HG02870 (cell line): ENCODE data around the gene SNRNP70.
A peak's percentile ranks its signal among the peaks of the same experiment; 100 is the strongest.
"Not testable (repeated sequence)": the region's sequence is repeated elsewhere in the genome, so short reads cannot be mapped to it uniquely, and the experiment has no call there.

Experiments
- ATAC-seq: cut with Tn5 transposase; IDR thresholded peaks from one replicate; pipeline ENCODE4 v1.9.1; 2021; ENCODE audit warnings: mild to moderate bottlenecking, moderate library complexity; ENCODE audit not compliant: unreplicated experiment

SNRNP70 gene

GRCh38 chr19:49118565-49119410 is 33.5 kb downstream of the SNRNP70 start, which contains the start of gene C19orf73:
C19orf73 (minus strand) TSS chr19:49119143; CDS start chr19:49119022, 121 bp downstream.
- ATAC-seq, result peak; percentile 72

DNA sequence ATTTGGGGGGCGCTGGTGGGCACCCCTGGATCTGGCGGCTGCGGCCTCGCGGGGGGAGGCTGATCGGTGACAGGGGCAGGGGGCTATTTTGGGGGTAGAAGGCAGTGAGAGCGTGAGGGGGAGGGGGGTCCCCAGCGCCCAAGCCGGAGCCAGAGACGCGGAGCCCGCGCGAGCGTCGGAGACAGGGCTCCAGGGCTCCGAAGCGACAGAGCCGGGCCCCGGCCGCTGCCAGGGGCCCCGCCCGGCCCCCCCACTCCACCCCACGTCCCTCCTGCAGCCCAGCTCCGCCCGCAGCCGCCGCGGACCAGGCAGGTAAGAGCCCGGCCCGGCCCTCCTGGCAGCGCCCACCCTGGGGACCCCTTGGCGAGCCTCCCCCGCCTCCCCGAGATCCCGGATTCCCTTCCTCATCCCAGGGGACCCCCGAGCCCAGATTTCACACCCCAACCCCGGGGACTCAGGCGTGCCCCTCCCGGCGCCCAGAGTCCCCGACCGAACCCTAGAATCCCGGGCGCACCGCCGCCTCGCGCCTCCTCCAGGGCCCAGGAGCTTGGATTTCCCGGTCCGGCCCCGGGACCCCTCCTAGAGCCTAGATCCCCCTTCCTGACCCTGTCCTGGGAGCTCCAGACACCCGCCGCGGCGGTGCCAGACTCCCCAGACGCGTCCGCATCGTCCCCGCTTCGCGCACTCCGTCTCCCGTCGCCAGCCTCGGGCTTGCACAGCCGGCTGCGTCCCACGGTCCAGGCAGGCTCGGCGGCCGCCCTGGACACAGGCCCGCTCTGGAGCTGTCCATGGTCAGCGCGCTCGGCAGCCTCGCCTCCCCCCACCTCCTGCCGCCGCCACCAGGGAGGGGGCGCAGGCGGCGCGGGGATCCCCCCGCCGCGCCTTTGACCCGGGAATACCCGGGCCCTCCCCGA is 34.4 kb downstream of the SNRNP70 start, which contains the start of gene PPFIA3:
Gene PPFIA3 (plus strand): TSS at position 134 of the 914 bp plus-strand sequence. CDS start 8,330 bp downstream, outside the sequence.
- no peak for ATAC-seq

DNA sequence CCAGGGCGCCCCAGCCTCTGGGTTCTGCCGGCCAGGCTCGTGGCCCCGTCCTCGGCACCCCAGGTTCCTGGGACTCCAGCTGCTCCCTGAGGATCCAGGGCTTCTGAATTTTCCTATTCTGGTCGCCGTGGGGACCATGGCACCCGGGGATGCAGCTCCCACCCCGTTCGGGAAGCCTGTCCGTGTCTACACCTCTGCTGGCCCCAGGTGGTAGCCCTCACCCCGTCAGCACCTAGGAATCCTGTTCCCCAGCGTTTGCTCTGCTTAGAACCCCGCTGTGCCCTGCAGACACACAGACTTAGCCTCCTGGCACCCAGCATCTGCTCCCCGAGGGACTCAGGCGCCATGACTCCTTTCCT is 35.1 kb downstream of the SNRNP70 start:
- no peak for ATAC-seq

- no peak for ATAC-seq
Observed at GRCh38 chr19:49120868-49121267, 35.6 kb downstream of the SNRNP70 start.

- ATAC-seq, result not testable (repeated sequence)
Observed at GRCh38 chr19:49121841-49122240, 36.6 kb downstream of the SNRNP70 start.

- ATAC-seq, result not testable (repeated sequence)
Observed at GRCh38 chr19:49123285-49123684, 38.0 kb downstream of the SNRNP70 start.

DNA sequence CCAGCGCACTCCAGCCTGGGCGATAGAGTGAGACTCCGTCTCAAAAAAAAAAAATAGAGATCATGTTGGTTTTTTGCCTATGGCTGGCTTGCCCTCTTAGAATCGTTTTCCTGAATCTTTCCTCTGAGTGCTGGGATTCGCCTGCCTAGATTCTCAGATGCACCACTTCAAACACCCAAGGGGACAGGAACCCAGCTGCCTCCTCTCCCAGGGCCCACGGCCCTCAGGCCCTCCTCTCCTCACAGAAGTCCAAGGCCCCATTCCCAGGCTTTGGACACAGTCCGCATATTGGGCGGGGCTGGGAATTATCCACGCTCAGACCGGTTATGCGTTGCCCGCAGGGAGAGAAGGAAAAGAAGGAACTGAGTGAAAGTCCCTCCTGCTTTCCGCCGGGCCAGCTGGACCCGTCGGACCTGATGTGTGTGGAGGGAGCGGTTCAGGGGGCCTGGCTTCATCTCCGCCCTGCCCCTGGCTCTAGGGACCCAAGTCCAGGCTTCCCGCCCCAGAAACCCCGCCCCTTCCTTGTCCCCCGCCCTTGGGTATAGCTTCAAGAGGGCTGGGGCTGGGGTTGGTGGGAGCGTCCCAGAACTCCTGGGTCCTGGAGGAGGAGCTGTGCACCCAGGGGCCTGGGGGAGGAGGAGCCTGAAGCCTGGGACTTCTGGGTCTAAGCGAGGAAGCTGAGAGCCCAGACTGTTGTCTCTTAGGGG is 39.9 kb downstream of the SNRNP70 start:
- ATAC-seq, result no peak

DNA sequence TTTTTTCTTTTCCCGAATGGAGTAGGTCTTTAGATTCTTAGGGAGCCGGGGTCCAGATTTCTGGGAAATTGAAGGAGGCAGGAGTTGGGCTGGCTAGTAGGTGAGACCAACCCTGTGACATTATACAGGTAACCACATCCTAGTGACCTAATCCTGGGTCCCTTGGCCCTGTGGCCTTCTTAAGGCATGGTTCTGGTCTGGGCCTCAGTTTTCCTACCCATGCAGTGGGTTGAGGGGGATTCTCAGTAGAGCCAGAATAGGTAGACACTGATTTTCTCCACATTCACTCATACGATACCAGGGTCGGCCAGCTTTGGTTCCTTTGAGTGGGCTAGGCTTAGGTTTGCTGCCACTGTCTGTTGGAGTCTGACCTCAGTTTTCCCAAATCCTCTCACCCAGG is 41.3 kb downstream of the SNRNP70 start:
- no peak for ATAC-seq

DNA sequence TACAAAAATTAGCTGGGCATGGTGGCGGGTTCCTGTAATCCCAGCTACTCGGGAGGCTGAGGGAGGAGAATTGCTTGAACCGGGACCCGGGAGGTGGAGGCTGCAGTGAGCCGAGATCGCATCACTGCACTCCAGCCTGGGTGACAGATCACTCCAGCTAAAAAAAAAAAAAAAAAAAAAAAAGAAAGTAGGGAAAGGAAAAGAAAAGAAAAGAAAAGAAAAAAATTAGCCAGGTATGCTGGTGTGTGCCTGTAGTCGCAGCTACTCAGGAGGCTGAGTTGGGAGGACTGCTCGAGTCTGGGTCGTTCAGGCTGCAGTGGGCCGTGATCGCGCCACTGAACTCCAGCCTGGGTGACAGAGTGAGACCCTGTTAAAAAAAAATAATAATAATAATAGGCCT is 42.0 kb downstream of the SNRNP70 start:
- not testable (repeated sequence) for ATAC-seq

GRCh38 chr19:49127674-49128544 is 42.7 kb downstream of the SNRNP70 start:
- peak; percentile 89 for ATAC-seq

DNA sequence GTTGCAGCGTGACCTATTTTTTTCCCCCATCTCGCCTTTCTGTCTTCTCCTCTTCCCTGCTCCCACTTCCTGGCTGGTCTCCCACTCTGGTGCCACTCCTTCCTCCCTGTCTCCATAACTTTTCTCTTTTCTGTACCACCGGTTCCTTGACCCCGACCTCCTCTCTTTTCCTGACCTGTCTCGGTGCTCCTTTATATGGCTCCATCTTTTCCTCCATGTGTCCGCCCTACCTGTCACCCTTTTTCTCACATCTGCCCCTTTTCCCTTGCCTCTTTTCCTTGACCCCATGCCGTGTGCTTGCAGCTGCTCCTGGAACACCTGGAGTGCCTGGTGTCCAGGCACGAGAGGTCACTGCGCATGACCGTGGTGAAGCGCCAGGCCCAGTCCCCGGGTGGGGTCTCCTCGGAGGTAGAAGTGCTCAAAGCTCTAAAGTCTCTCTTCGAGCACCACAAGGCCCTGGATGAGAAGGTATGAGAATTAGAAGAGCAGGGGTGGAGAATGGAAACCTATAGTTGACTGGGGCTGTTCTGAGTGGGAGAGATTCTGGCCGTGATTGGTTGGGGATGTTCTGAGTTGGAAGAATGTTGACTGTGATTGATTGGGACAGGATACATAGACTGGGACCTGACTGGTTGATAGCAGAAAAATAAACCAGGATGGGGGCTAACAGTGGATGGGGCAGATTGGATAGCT is 43.4 kb downstream of the SNRNP70 start:
- ATAC-seq, result no peak

- ATAC-seq, result no peak
Observed at GRCh38 chr19:49129238-49129583, 44.0 kb downstream of the SNRNP70 start.

GRCh38 chr19:49130325-49130724 is 45.1 kb downstream of the SNRNP70 start:
- ATAC-seq, result no peak

- ATAC-seq, result no peak
Observed at GRCh38 chr19:49132974-49133609, 47.8 kb downstream of the SNRNP70 start.

DNA sequence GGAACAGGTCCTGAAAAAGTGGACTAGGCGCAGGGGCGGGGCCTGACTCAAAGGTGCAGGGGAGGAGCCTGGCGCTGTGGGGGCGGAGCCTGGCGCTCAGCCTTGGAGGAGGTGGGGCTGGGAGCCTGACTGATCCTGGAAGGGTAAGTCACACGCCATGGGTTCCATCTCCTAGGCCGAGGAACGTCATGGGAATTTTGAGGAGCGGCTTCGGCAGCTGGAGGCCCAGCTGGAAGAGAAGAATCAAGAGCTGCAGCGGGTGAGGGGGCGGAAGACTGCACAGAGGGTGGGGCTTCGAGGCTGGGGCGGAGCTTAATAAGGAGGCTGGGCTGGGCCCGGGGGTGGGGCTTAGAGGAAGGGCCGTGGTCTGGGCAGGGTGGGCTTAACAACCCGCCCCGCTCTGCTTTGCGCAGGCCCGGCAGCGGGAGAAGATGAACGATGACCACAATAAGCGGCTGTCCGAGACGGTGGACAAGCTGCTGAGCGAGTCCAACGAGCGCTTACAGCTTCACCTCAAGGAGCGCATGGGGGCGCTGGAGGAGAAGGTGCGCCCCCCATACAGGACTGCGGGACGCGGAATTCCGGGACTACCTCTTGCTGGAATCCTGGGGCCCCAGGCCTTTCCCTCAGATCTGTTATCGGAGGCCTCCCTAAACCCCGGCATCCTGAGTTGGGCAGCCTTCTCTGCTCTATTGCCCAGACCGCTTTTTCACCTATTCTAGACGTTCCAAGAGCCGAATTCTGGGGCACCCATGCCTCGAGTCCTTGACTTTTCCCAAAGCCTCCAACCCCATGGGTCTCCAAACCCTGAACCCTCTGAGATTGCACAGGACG is 48.6 kb downstream of the SNRNP70 start:
- no peak for ATAC-seq

- ATAC-seq, result no peak
Observed at GRCh38 chr19:49135686-49136085, 50.4 kb downstream of the SNRNP70 start.

DNA sequence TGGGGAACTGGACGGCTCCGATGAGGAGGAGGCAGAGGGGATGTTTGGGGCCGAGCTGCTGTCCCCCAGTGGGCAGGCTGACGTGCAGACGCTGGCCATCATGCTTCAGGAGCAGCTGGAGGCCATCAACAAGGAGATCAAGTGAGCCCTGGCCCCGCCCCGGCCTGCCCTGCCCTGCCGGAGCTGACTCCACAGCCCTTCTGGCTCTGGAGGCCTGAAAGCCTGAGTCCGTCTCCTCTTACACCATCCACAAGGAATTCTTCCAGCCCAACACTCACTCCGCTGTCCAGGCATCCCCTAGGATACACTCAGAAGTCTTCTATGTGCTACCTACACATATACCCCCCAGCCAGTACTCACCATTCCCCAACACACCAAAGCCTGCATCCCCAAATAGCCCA is 51.5 kb downstream of the SNRNP70 start:
- ATAC-seq, result no peak

DNA sequence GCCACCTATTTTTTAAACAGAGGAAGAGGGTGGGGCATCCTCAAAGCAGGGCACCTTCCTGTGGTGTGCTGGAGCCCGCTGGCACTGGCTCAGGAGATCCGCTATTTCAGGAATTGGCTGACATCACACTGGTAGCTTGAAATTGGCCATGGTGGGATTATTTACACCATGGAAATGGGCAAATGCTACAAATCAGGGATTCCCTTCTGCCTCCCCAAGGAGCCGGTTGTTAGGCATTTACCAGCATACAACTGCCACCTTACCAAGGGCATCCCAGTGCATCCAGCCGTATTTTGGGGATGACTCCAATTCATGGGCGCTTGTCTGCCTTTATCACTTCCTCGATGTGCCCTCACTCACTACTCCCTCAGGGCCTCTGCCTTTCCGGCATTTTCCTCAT is 55.7 kb downstream of the SNRNP70 start:
- ATAC-seq, result no peak
